HepG2 (cell line): ENCODE results near the gene HTRA2. TPM values are rescaled to one million over a fixed set of nuclear protein-coding genes. Genes with fewer than 3 reads are reported as not detected.

Source experiments
- CHD4 ChIP-seq: fragments of 200-600 bp; sonication (generic); IDR thresholded peaks from 2 replicates; pipeline ENCODE4 v1.7.0; 2017; ENCODE audit warnings: mild to moderate bottlenecking, low read length, borderline replicate concordance
- HNRNPLL ChIP-seq: fragments of 200-400 bp; formaldehyde crosslinking; IDR thresholded peaks from 2 replicates; pipeline ENCODE4 v1.6.1; 2017; ENCODE audit warnings: mild to moderate bottlenecking, low read depth, low read length; ENCODE audit not compliant: poor library complexity, severe bottlenecking
- MEIS2 ChIP-seq: sonication (generic); formaldehyde crosslinking; IDR thresholded peaks from 2 replicates; pipeline ENCODE4 v1.9.0; 2021; ENCODE audit warnings: mild to moderate bottlenecking, missing genetic modification reagents
- RFX5 ChIP-seq: IDR thresholded peaks from 2 replicates; pipeline ENCODE4 v1.6.1; 2011; ENCODE audit warnings: low read depth, low read length, improper control_type of control experiment
- RNF2 ChIP-seq: fragments of 450-650 bp; conservative IDR thresholded peaks from 2 replicates; pipeline ENCODE4 v1.6.1; 2016; ENCODE audit warnings: low read depth
- SRSF4 ChIP-seq: fragments of 200-400 bp; formaldehyde crosslinking; IDR thresholded peaks from one replicate; pipeline ENCODE4 v1.6.1; 2018; ENCODE audit warnings: mild to moderate bottlenecking, low read depth, low read length, moderate library complexity; ENCODE audit not compliant: poor library complexity, severe bottlenecking
- ZBTB14 ChIP-seq: sonication (generic); formaldehyde crosslinking; IDR thresholded peaks from 2 replicates; pipeline ENCODE4 v1.4.0; 2020; ENCODE audit warnings: missing genetic modification reagents
- ZBTB38 ChIP-seq: sonication (generic); formaldehyde crosslinking; IDR thresholded peaks from 2 replicates; pipeline ENCODE4 v1.5.1; 2020; ENCODE audit warnings: mild to moderate bottlenecking, missing genetic modification reagents
- ZBTB46 ChIP-seq: sonication (generic); formaldehyde crosslinking; IDR thresholded peaks from 2 replicates; pipeline ENCODE4 v1.4.0; 2020; ENCODE audit warnings: mild to moderate bottlenecking, missing genetic modification reagents, borderline replicate concordance
- ZFAT ChIP-seq: sonication (generic); formaldehyde crosslinking; conservative IDR thresholded peaks from 2 replicates; pipeline ENCODE4 v1.8.1; 2023; ENCODE audit warnings: missing genetic modification reagents, inconsistent platforms
- ZNF691 ChIP-seq: sonication (generic); formaldehyde crosslinking; IDR thresholded peaks from 2 replicates; pipeline ENCODE4 v1.4.0; 2020; ENCODE audit warnings: missing genetic modification reagents, low read depth, mild to moderate bottlenecking, borderline replicate concordance
- ZNF709 ChIP-seq: sonication (generic); formaldehyde crosslinking; IDR thresholded peaks from 2 replicates; pipeline ENCODE4 v1.5.0; 2020; ENCODE audit warnings: mild to moderate bottlenecking, missing genetic modification reagents
- polyA plus RNA-seq, 8 experiments: library from polyadenylated mRNA; depleted of rRNA in 3 of 8; stranded (reverse) in 7 of 8; unstranded in 1 of 8; fragments of >200 nt; fragmentation: Illumina TruSeq in 4 of 8; extraction: Trizol in 4 of 8; gene quantifications; 2 replicates each; pipeline versions ENCODE4 v1.2.1 to v1.2.3, GENCODE V29; 2011 to 2016; ENCODE audit warnings: low read depth in 4 of 8, missing spikeins in 1 of 8, mixed read lengths in 1 of 8; ENCODE audit not compliant: insufficient read depth in 1 of 8
- total RNA-seq, 5 experiments: library from RNA; depleted of rRNA; stranded (reverse); fragments of >200 nt; fragmentation: Illumina TruSeq; extraction: Trizol; gene quantifications; 2 replicates each; pipeline ENCODE4 v1.2.3, GENCODE V29; 2016; ENCODE audit warnings: low read depth in 1 of 5
- TF ChIP-seq, protein P1 (sequence below): sonication (generic); formaldehyde crosslinking; IDR thresholded peaks from 2 replicates; pipeline ENCODE4 v1.4.0; 2020; ENCODE audit warnings: missing genetic modification reagents
- TF ChIP-seq, protein P2 (sequence below): sonication (generic); formaldehyde crosslinking; IDR thresholded peaks from 2 replicates; pipeline ENCODE4 v1.5.1; 2020; ENCODE audit warnings: missing genetic modification reagents, mild to moderate bottlenecking, borderline replicate concordance

HTRA2 gene
- total and polyA plus RNA-seq, 2 of the 13 experiments (the other 11 are each of a cell fraction or from before 2014, with no cell fraction given) = 47.7 to 50.3 TPM

- TF ChIP-seq ZBTB38 (CRISPR knock-in tag) (peak; percentile 1; the same call in 1 of the 2 replicates), RNF2 (no peak; the same call in 1 of the 2 replicates), ZNF709 (CRISPR knock-in tag) (no peak), HNRNPLL (no peak), ZBTB46 (CRISPR knock-in tag) (no peak), RFX5 (0 out of 2 replicates have a peak, but pooled peaks have one; percentile 16), ZNF691 (no peak), ZBTB14 (CRISPR knock-in tag) (no peak), SRSF4 (no peak), CHD4 (no peak), MEIS2 (CRISPR knock-in tag) (no peak), ZFAT (CRISPR knock-in tag) (no peak)
- TF ChIP-seq, protein P1, sequence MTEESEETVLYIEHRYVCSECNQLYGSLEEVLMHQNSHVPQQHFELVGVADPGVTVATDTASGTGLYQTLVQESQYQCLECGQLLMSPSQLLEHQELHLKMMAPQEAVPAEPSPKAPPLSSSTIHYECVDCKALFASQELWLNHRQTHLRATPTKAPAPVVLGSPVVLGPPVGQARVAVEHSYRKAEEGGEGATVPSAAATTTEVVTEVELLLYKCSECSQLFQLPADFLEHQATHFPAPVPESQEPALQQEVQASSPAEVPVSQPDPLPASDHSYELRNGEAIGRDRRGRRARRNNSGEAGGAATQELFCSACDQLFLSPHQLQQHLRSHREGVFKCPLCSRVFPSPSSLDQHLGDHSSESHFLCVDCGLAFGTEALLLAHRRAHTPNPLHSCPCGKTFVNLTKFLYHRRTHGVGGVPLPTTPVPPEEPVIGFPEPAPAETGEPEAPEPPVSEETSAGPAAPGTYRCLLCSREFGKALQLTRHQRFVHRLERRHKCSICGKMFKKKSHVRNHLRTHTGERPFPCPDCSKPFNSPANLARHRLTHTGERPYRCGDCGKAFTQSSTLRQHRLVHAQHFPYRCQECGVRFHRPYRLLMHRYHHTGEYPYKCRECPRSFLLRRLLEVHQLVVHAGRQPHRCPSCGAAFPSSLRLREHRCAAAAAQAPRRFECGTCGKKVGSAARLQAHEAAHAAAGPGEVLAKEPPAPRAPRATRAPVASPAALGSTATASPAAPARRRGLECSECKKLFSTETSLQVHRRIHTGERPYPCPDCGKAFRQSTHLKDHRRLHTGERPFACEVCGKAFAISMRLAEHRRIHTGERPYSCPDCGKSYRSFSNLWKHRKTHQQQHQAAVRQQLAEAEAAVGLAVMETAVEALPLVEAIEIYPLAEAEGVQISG (CRISPR knock-in tag) = peak; percentile 72
- TF ChIP-seq, protein P2, sequence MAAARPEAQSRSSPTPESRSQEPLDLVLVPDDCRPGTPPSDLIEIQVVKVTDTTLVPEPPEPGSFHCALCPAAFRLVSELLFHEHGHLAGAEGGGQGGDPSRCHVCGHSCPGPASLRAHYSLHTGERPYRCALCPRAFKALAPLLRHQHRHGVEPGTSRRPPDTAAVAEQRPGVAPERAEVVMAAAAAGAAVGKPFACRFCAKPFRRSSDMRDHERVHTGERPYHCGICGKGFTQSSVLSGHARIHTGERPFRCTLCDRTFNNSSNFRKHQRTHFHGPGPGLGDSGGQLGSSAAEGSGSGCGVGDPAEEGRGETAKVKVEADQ (CRISPR knock-in tag) = peak; percentile 71; the same call in 1 of the 2 replicates
Measured at GRCh38 chr2:74525717-74526648, 3.8 kb upstream of the HTRA2 start, which contains the start of gene DQX1 (continued).
